Endothelial cell of umbilical vein (primary cell): ENCODE measurements around the gene LRRC38. TPM values are rescaled to one million over a fixed set of nuclear protein-coding genes. Genes with fewer than 3 reads are reported as not detected.
A peak's percentile ranks its signal among the peaks of the same experiment; 100 is the strongest.
"Not testable (repeated sequence)": the region's sequence is repeated elsewhere in the genome, so short reads cannot be mapped to it uniquely, and the experiment has no call there.

Experiments used
- Bru-seq: library from RNA; stranded (reverse); fragments of 400-500 nt; gene quantifications from one replicate; lab custom pipeline; 2021; lab: Mats Ljungman, UMichigan
- BruChase-seq, 2 experiments: library from RNA; stranded (reverse); fragments of 400-500 nt; gene quantifications; one replicate each; lab custom pipeline; 2021; lab: Mats Ljungman, UMichigan
- BruUV-seq: library from RNA; stranded (reverse); fragments of 400-500 nt; replicated peaks from 2 replicates; lab custom pipeline; 2021; lab: Mats Ljungman, UMichigan
- CTCF ChIA-PET: fragments of 300-600, 350-600 bp; sonication (Branson Sonifier 250); formaldehyde crosslinking; loops from one replicate; lab custom pipeline; 2021; ENCODE audit warnings: antibody characterized with exemption, inconsistent platforms; lab: Charles Lee
- POLR2A ChIA-PET: fragments of 300-600, 350-600 bp; sonication (Branson Sonifier 250); formaldehyde crosslinking; loops from one replicate; lab custom pipeline; 2021; ENCODE audit warnings: antibody characterized with exemption, inconsistent platforms; lab: Charles Lee
- DNase-seq: peaks from one replicate; pipeline ENCODE4 v3.0.0-alpha.2; 2011; ENCODE audit warnings: low read depth, low spot score
- FAIRE-seq: peaks from 2 replicates; lab custom pipeline; 2011; peaks lifted over from hg19 to GRCh38; lab: Jason Lieb, UNC
- H2AFZ ChIP-seq: 2 replicates; pipeline ENCODE4 v1.6.0; 2012; ENCODE audit warnings: low read depth, low read length, control low read depth, inconsistent platforms
- H3K27ac ChIP-seq: 2 replicates; pipeline ENCODE4 v1.5.1; 2011; ENCODE audit warnings: low read depth, mild to moderate bottlenecking, control low read depth, low read length, moderate library complexity; ENCODE audit not compliant: insufficient read depth
- H3K27me3 ChIP-seq, 2 experiments: 2 replicates each; pipeline versions ENCODE4 v1.6.0 to v1.6.1; 2011; ENCODE audit warnings: low read length in 2 of 2, mixed read lengths in 1 of 2; ENCODE audit not compliant: control insufficient read depth in 2 of 2, insufficient read depth in 2 of 2
- H3K36me3 ChIP-seq, 2 experiments: 2 replicates in 1 of 2; 3 replicates in 1 of 2; pipeline ENCODE4 v1.5.1; 2011; ENCODE audit warnings: low read length in 2 of 2, mild to moderate bottlenecking in 1 of 2, moderate library complexity in 1 of 2; ENCODE audit not compliant: control insufficient read depth in 2 of 2, insufficient read depth in 2 of 2; ENCODE audit errors: extremely low read depth in 1 of 2
- H3K4me1 ChIP-seq: 3 replicates; pipeline ENCODE4 v1.5.1; 2011; ENCODE audit warnings: mild to moderate bottlenecking, low read length; ENCODE audit not compliant: control insufficient read depth, insufficient read depth; ENCODE audit errors: extremely low read depth
- H3K4me2 ChIP-seq: 2 replicates; pipeline ENCODE4 v1.6.1; 2011; ENCODE audit warnings: low read length, control low read depth, mixed read lengths; ENCODE audit not compliant: insufficient read depth
- H3K4me3 ChIP-seq, 3 experiments: fragments of 200-600 bp in 1 of 3; sonication (generic), shearing (Covaris generic) in 1 of 3; replicated peaks in 1 of 3; 2 replicates each; pipeline ENCODE4 v1.5.1; 2011 to 2016; ENCODE audit warnings: control low read depth in 3 of 3, low read length in 3 of 3, mild to moderate bottlenecking in 2 of 3, inconsistent platforms in 1 of 3, low read depth in 1 of 3, moderate library complexity in 1 of 3; ENCODE audit not compliant: insufficient read depth in 1 of 3
- H3K79me2 ChIP-seq: 2 replicates; pipeline ENCODE4 v1.6.0; 2012; ENCODE audit warnings: low read length, inconsistent platforms; ENCODE audit not compliant: control insufficient read depth, insufficient read depth
- H3K9ac ChIP-seq: replicated peaks from 2 replicates; pipeline ENCODE3; 2011; ENCODE audit warnings: low read length, control low read depth; ENCODE audit not compliant: insufficient read depth; ENCODE audit errors: extremely low read depth
- H3K9me1 ChIP-seq: replicated peaks from 3 replicates; pipeline ENCODE4 v1.6.0; 2011; ENCODE audit warnings: mild to moderate bottlenecking, low read length; ENCODE audit not compliant: control insufficient read depth, insufficient read depth; ENCODE audit errors: extremely low read depth
- H3K9me3 ChIP-seq: replicated peaks from 2 replicates; pipeline ENCODE4 v1.5.1; 2012; ENCODE audit warnings: low read length, inconsistent platforms; ENCODE audit not compliant: control insufficient read depth, insufficient read depth
- H4K20me1 ChIP-seq: replicated peaks from 2 replicates; pipeline ENCODE3; 2011; ENCODE audit warnings: mild to moderate bottlenecking, low read length; ENCODE audit not compliant: control insufficient read depth, insufficient read depth; ENCODE audit errors: extremely low read depth
- EZH2 ChIP-seq: IDR thresholded peaks from 2 replicates; pipeline ENCODE4 v1.6.1; 2012; ENCODE audit warnings: borderline replicate concordance, low read depth, mild to moderate bottlenecking, moderate library complexity, low read length, inconsistent platforms; ENCODE audit not compliant: severe bottlenecking
- JUN ChIP-seq: IDR thresholded peaks from 2 replicates; pipeline ENCODE4 v1.6.1; 2011; ENCODE audit warnings: borderline replicate concordance, low read depth; ENCODE audit not compliant: insufficient read length, insufficient read depth
- MAX ChIP-seq: IDR thresholded peaks from 2 replicates; pipeline ENCODE4 v1.6.1; 2011; ENCODE audit not compliant: insufficient read depth, insufficient read length
- MYC ChIP-seq: IDR thresholded peaks from one replicate; pipeline ENCODE4 v1.6.1; 2011; ENCODE audit warnings: mild to moderate bottlenecking, low read depth, low read length
- POLR2A ChIP-seq: IDR thresholded peaks from 2 replicates; pipeline ENCODE4 v1.6.1; 2012; ENCODE audit warnings: low read depth, mild to moderate bottlenecking, control low read depth, low read length
- POLR2AphosphoS5 ChIP-seq: IDR thresholded peaks from 2 replicates; pipeline ENCODE4 v1.6.1; 2012; ENCODE audit warnings: low read depth, mild to moderate bottlenecking, control low read depth, low read length, moderate library complexity; ENCODE audit not compliant: insufficient read depth
- dilution Hi-C: fragments of 300-500 bp; cut with MboI; formaldehyde crosslinking; loops from one replicate; pipeline ENCODE4 v1.15.0; 2019; ENCODE audit warnings: low sequenced_read_pairs; ENCODE audit not compliant: extremely low pct_ligation_motif_present
- intact Hi-C: fragments of 100-400 bp; cut with micrococcal nuclease; formaldehyde crosslinking; loops from one replicate; pipeline ENCODE4 v1.10.0; 2022
- long read RNA-seq: library from polyadenylated mRNA; stranded (forward); transcript quantifications from one replicate; pipeline ENCODE4 v2.0.0, GENCODE V29; 2021
- polyA minus RNA-seq, 3 experiments: library from RNA; depleted of rRNA, polyadenylated mRNA; stranded (reverse); fragments of >200 nt; gene quantifications; 1 replicate in 1 of 3; 2 replicates in 2 of 3; pipeline ENCODE4 v1.2.3, GENCODE V29; 2011
- polyA plus RNA-seq, 4 experiments: library from polyadenylated mRNA; depleted of rRNA in 3 of 4; stranded (reverse) in 3 of 4; unstranded in 1 of 4; fragments of >200 nt; gene quantifications; 2 replicates each; pipeline versions ENCODE4 v1.2.1 to v1.2.3, GENCODE V29; 2011 to 2012; ENCODE audit warnings: missing spikeins in 1 of 4
- total RNA-seq: library from RNA; stranded (reverse); gene quantifications from 2 replicates; pipeline ENCODE4 v1.2.3, GENCODE V29; 2021

LRRC38 gene
- not detected in 2 replicates for total RNA-seq
- polyA plus RNA-seq: not detected in 2 replicates
- polyA plus RNA-seq (2011; cell fraction: cytosol; rRNA removed): not detected in 2 replicates
- polyA plus RNA-seq (2011; cell fraction: nucleus; rRNA removed): not detected in 2 replicates
- not detected in 2 replicates for polyA plus RNA-seq (2012)
- polyA minus RNA-seq: not detected in 2 replicates
- polyA minus RNA-seq (2011; cell fraction: cytosol; rRNA and poly(A)+ RNA removed): not detected
- polyA minus RNA-seq (2011; cell fraction: nucleus; rRNA and poly(A)+ RNA removed): not detected in 2 replicates
- not detected for Bru-seq, nascent RNA
- BruChase-seq, experiment 1, labeled RNA remaining after a 6-hour chase: not detected
- percentile 1 among the genes with signal in this experiment for BruChase-seq, experiment 2, labeled RNA remaining after a 2-hour chase
- long read RNA-seq: 0 reads

- H2AFZ ChIP-seq: no peak within 1 kb of the TSS
- no peaks in the 10 kb centered on the region for H3K4me1 ChIP-seq
- no TSS peak for BruUV-seq
- no peaks in the 10 kb centered on the region for H3K9me1 ChIP-seq
- dilution Hi-C loops (no loop called here), intact Hi-C loops (no loop called here)
- FAIRE-seq: no peak
- no peak within 1 kb of the TSS for H3K27ac ChIP-seq
- no peaks in the 10 kb centered on the region for H3K36me3 ChIP-seq
- no peak within 1 kb of the TSS for H3K9ac ChIP-seq
- H3K4me2 ChIP-seq: no peak within 1 kb of the TSS
- no peaks in the 10 kb centered on the region for H3K27me3 ChIP-seq
- no peak for DNase-seq
- ChIA-PET CTCF (no interaction called here), POLR2A (no interaction called here)
- H3K79me2 ChIP-seq: no peaks in the 10 kb centered on the region
- no peak within 1 kb of the TSS for H3K4me3 ChIP-seq
- H3K9me3 ChIP-seq: no peaks in the 10 kb centered on the region
- TF ChIP-seq EZH2 (no peak), POLR2A (no peak), MYC (no peak), POLR2AphosphoS5 (no peak), MAX (no peak), JUN (no peak)
- H4K20me1 ChIP-seq: no peaks in the 10 kb centered on the region
Observed at GRCh38 chr1:13513895-13514546, at the start of gene LRRC38. Gene LRRC38 (minus strand): TSS chr1:13514003. CDS start chr1:13513593, 410 bp downstream.

GRCh38 chr1:13562981-13563380 is 49.2 kb upstream of the LRRC38 start:
- H3K4me1 ChIP-seq, BruUV-seq, H4K20me1 ChIP-seq, CTCF ChIA-PET, H3K9ac ChIP-seq, H3K9me3 ChIP-seq, FAIRE-seq, H3K4me2 ChIP-seq, H3K4me3 ChIP-seq, H3K36me3 ChIP-seq, DNase-seq, dilution Hi-C loops, H2AFZ ChIP-seq, intact Hi-C loops, H3K9me1 ChIP-seq, H3K27ac ChIP-seq, H3K27me3 ChIP-seq, POLR2A ChIA-PET, H3K79me2 ChIP-seq: not testable (repeated sequence)
